HG03280 (cell line): ENCODE results near the gene PPP1R12B.
"Not testable (repeated sequence)": the region's sequence is repeated elsewhere in the genome, so short reads cannot be mapped to it uniquely, and the experiment has no call there.

Experiments used
- ATAC-seq: cut with Tn5 transposase; IDR thresholded peaks from one replicate; pipeline ENCODE4 v1.9.1; 2021; ENCODE audit warnings: mild to moderate bottlenecking, moderate library complexity; ENCODE audit not compliant: unreplicated experiment

The PPP1R12B gene

DNA sequence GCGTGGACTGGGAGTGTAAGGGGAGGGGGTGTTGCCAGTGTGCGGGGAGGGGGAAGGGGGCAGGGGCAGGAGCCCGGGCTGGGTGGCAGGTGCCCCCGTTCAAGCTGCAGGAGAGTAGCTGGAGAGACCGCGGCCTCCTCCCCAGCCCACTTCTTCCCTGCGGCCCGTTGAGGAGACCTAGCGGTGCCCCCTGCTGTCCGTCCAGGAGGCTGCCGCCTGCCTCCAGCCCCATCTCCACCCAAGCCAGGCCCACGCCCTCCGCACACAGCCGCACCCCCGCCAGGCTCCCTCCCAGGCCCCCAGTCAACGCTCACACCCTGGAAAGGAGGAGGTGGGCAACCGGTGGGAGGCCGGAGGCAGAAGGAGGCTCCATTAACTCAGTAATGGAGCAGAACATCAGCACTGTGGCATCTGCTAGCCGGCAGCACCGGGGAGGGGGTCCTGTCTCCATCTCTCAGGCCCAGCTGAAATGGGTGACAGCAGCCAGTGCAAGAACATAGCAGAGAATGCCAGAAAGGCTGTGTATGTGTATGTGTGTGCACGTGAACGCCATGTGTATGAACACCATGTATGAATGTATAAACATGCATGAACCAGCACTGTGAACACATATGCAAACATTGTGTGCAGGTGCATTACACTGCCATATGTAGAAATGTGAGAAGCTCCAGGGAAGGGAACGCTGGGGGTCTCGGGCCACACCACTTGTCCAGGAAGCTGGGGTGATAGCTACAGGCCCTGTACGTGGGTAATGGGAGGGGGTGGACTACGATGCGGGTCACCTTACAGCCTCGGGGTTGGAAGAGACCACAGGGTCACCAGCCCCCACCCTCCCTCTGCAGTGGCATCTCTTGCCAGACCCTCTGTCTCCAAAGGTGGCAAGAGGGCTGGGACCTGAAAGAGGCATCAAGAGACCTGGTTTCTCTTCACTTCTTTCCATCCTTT, 277.2 kb downstream of the PPP1R12B start:
- peak; percentile 59 for ATAC-seq

DNA sequence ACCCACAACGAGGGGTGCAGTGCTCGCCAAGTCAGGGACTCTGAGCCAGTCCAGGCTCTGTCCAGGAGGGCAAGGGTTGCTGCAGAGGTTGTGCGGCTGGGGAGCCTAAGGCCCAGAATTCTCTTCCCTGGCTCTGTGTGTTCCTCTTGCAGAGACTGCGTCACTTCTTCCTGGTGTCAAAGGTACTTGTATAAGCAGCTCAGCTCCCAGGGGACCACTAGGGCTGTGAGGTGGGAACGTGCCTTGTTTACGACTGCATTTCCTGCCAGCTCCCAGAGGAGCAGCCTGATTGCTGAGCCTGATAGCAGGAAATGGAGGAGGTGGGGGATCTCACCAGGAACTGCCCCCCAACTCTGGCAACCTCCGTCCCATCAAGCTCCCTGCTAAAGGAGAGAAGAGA, 278.5 kb downstream of the PPP1R12B start:
- ATAC-seq, result not testable (repeated sequence)

DNA sequence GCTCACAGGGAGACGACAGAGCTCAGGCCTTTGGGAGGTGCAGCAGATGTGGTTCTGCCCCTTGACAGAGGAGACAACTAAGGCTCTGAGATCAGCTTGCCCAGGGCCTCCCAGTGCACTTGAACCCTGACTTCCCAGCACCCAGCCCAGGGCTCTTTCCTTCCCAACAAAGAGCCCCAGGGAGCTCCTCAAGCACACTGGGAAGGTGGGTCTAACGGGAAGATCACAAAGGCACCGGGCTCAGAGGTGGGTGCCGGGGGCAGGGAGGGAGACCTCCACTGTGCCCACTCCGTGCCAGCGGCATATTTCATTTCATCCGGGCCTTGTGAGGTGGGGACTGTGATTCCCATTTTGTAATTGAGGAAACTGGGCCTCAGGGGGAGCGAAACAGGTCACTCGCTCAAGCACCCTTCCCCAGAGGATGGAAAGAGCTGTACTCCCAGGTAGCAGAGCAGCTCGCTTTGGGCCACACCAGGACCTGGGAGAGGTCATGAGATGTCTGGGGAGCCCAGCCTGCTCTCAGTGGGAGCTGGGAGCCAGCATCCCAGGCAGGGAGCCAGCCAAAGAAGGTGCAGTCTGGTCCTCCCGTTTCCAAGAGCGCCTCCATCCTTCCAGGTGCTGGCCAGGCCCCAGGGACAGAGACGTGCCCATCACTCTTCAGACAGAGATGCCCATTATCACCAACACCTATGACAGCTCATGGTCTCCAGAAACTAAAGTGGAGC, 279.5 kb downstream of the PPP1R12B start:
- no peak for ATAC-seq

DNA sequence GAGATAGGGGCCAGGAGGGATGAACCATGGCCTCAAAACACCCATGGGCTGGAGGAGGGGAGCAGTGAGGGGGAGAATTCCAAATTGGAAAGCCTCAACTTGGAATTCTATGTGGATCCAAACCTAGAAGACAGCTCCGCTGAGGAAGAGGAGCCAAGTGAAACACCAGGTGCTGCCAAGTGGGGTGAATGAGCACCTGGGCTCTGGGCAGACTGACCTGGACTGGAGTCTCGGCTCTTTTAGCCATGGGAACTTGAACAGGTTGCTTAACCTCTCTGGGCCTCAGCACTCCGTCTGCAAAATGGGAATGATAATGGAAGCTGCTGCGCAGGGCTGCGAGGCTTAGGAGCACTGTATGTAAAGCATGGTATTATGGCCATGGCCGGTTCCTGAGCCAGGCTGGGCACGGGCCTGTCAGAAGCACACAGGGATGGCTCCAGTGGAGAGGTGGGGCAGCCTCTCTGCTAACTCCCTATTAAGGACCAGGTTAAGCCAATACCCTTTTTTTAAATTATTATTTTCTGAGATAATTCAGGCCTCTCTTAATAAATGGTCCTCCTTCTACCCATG, 280.2 kb downstream of the PPP1R12B start:
- no peak for ATAC-seq

DNA sequence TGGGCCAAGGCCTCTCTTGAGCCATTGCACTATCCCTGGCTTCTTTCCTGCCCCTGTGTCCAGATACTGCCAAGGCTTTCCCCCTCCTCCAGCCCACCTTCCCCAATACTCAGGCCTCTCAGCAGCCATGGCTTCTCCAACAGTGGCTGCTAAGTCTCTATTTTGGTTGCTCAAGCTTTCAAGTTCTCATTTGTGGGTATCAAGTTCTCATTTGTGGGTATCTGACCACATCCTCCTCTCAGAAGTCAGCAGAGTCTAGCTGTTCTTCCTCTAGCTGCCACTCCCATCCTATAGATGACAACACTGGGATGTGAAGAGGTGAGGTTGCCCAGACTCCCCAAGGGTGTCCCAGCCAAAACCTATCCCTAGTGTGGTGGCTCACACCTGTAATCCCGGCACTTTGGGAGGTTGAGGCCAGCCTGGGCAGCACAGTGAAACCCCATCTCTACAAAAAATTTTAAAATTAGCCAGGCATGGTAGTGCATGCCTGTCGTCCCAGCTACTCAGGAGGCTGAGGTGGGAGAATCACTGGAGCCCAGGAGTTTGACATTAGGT, 280.8 kb downstream of the PPP1R12B start:
- ATAC-seq, result peak; percentile 67

DNA sequence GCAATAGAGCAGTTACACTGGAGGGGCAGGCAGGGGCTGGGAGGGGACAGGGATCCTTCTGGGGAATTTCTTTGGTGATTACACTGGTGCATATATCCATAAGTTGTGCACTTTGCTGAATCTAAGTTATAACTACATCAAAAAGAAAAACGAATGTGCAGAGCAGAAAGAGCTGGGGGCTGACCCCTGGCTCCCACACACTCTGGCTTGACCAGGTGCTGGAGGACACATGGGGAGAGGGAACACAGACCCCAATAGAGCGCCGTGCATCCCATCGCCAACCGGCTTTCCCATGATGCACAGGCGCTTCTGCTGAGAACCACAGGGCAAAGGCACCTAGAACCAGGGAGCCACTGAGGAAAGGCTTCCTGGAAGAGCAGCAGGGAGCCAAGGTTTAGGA, 281.6 kb downstream of the PPP1R12B start:
- ATAC-seq, result not testable (repeated sequence)

DNA sequence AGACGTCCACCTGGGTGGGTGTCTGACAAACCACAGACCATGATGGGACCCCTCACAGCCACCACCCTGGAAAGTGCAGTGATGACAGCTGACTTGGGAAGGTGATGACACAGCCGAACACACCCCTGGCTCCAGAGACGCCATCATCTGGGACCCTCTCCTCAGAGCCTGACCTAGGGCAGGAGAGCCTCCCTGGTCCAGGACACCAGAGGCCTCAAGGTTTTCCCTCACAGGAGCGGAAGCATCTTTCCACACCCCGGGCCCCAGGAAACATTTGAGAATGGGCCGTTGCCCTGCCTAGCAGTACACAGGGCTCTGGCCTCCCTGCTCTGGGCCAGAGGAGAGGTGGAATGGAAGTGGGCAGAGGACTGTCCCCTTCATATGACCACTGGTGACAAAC, 282.0 kb downstream of the PPP1R12B start:
- ATAC-seq, result no peak

DNA sequence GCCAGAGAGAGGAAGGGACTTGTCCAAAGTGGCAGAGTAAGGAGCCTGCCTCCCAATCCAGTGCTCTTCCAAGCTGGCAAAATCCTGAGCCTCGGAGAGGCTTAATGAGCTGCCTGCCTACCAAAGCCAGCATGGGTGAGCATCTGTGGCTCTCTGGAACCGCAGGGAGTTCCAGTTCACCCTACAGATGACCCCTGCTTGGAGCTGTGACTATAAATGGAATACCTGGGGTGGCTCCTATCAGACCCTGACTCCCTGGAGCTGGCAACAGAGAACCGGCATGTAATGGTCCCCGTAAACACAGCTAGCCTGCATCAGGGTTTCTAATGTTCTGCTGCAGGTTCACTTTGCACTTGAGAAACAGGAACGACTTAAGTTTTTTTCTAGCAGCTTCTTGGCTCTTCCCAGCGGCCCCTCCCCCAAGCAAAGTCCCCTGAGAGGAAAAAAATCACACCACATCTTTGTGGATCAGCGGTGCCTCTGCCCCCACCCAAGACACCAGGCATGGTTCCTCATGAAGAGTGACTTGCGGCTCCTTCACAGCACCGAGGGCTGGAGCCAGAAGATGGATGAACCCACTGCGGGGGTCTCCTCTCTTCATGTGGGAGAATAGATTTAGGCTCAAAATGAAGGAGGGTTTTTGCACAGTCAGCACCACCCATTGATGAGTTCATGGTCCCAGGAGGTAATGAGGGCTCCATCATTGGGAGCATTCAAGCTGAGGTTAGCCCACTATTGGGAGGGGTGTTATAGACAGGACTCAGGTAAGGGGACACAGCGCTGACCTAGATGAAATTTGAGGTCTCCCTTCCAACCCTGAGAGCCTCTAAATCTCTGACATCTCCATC, 282.8 kb downstream of the PPP1R12B start:
- ATAC-seq, result no peak

DNA sequence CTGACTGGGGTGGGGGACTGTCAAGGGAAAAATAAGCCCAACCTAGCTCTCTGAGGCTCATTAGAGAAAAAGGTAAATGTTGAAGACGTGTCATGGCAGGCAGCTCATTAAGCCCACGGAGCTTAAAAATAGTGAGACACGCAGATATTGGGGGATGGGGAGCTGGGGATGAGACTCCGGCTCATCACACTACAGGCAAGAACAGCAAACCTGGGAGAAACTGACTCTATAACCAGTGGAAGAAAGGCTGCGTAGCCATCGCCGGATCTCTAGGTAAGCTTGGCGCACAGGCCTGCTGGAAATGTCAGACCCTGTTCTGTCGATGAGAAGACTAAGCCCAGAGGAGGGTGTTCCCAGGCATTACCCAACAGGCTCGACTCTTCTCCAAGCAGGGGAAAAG, 283.7 kb downstream of the PPP1R12B start:
- no peak for ATAC-seq

DNA sequence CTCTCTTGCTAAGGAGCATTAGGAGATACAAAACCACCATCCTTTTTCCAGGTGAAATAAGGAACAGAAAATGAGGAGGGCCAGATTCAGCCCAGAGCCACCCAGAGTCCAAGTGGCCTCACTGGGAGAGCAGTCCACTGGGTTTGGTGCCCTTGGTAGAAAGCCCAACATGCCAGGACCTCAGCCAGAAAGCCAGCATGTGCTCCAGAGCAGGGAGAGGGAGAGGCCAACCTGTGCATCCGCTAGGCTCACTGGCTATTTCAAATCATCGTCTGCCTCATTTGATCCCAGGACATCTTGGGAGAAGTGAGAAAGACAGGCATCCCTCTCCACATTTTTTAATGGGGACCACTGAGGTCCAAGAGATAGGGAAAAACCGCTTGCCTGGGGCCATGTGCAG, 287.7 kb downstream of the PPP1R12B start:
- not testable (repeated sequence) for ATAC-seq

DNA sequence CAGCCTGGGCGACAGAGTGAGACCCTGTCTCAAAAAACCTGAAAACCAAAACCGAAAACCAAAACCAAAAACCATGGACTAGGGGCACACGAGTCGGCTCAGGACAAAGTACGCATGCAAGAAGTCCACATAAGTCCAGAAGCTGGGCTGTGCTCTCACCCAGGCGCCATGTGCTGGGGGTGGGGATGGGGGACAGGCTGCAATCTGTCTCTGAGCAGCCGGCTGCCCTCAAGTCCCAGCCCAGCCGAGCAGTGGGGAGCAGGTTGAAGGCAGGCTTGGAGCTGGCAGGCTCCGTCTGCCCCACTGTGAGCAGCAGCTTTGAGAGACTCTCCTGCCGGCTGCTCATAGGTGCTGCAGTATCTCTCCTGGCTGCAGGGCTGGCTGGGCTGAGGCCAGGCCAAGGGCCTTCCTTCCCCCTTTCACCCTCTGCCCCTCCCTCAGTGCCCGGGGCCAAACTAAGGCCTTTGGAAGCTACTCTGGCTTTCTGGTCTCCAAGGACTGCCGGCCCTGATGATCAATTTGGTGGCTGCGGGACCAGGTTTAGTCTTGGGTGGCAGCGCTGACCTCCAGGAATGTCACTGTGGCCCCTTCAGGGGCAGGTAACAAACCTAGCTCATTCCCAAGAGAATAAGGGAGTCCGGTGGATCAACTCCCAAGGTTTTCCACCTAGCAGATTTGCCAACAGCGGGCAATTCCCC, 289.0 kb downstream of the PPP1R12B start:
- not testable (repeated sequence) for ATAC-seq

DNA sequence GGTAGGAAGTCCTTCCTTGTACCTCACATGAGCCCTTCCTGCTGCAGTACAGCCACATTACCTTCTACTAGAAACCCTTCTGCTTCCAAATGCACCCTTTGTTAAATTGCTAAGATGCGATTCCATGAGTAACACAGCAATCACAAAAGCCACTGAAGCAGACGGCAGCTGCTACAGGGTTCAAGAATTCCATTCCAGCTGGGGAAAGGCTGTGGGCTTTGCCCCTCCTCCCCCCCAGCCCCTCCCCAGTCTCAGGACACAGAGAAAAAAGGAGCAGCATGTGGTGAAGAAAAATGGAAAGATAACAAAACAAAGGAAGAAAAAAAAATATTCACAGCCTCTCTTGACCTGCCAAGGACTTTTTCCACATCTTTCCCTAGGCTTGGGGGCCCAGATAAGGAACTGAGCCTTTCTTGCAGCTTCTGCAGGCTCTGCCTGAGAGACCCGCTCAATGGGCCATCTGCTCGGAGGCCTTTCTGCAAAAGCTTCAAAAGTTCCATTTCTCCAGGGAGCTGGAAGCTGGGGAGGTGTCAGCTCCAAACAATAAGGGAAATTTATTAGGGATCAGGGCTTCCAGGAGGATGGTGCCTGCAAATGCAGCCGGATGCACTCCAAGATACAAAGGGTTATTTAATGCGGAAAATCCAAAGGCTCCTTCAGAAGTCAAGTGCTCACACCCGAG, 289.7 kb downstream of the PPP1R12B start:
- ATAC-seq, result no peak

DNA sequence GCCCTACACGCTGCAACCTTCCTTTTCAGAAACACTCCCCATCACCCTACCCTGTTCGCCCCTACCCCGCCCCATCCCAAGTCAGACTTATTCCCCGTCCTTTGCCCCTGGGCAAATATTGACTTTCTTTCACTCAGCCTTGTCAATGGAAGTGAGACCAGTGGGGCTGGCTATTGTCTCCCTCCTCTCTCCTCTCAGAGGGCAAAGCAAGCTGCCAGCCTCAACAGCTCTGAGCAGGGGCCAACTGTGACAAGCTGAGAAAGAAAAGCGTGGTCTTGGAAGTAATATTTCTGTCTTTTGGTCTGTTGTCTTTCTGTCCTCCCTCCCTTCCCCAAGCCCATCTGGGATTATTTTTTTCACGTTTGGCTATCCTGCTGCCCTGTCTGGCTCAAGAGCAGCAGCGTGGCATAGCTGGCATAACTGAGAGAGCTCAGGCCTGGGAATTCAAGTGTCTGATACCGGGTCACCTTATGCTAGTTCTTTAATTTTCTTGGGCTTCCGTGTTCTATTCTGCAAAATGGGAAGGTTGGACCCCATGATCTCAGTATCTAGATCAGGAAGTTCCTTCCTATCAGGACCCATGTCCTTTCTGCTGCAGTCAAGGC, 290.3 kb downstream of the PPP1R12B start:
- ATAC-seq, result not testable (repeated sequence)

DNA sequence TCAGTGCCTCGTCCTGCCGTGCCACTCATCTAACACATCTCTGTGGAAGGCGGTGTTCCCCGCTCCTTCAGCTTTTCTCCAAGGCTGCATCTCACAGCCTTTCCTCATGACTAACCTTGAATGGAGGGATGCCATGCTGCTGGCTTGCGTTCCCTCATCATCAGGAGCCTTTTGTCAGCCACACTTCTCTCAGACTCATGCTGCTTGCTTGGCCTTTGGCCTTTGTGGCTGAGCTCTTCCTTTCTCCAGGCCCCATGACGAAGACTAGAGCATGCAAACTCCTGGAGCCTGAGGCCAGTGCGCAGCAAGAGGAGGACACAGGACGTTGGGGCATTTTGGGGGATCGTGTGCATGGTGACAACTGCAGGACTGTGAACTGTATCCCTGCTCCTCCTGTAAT, 291.0 kb downstream of the PPP1R12B start:
- no peak for ATAC-seq

DNA sequence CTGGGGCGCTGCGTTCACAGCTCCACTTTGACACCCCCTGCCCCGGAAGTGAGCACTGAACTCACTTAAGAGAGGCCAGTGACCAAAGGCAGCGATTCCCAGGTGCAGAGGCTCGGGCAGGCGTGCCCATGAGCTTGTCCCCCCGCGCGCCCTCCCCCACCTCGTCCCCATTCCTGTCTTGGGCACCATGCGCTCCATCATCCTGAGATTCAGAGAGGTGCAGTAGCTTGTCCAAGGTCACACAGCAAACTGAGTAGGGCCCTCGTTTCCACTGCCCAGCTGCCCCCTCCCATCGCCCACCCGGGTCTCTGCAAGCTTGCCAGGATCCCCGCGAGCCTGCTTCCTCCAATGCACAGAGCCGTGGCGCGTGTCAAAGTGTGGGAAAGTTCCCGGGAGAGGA, 293.7 kb downstream of the PPP1R12B start:
- no peak for ATAC-seq
